ENCODE data around the gene PRXL2C. TPM values are rescaled to one million over a fixed set of nuclear protein-coding genes. Genes with fewer than 3 reads are reported as not detected.

Gene PRXL2C
- total RNA-seq, 4 donors from 2014 or later, result 16.7 to 25.6 (median 22.5) TPM

- TF ChIP-seq CTCF (IDR thresholded peaks at IDR 0.05), result no peak
- no peak for TF ChIP-seq POLR2A (IDR thresholded peaks at IDR 0.05)
- Histone ChIP-seq H3K27me3 (no peaks in the 10 kb centered on the region), H3K9me3 (no peaks in the 10 kb centered on the region), H3K4me1 (peaks cover 24 to 26% of the 10 kb centered on the region in 2 donors), H3K36me3 (no peaks in the 10 kb centered on the region), H3K4me3 (replicated peaks in 1 of 3) (no peak overlapping the region), H3K27ac (peak overlapping the region; percentile 48 to 73 (median 71))
- DNase-seq, result peak; percentile 57 to 64
- 16 to 30% methylated on average over 3 of the region's 3 CpGs for WGBS, 2 donors
- intact Hi-C loops (cut with DNase I), result no loop called here
Measured at GRCh38 chr9:96604004-96604319, 51.2 kb downstream of the PRXL2C start.

GRCh38 chr9:96603305-96604003, 51.7 kb downstream of the PRXL2C start:
- Histone ChIP-seq H3K9me3 (no peaks in the 10 kb centered on the region), H3K4me1 (peaks cover 24 to 26% of the 10 kb centered on the region in 2 donors), H3K27me3 (no peaks in the 10 kb centered on the region), H3K27ac (peak overlapping the region; percentile 48 to 73 (median 71)), H3K4me3 (replicated peaks in 1 of 3) (no peak overlapping the region), H3K36me3 (no peaks in the 10 kb centered on the region)
- intact Hi-C loops (cut with DNase I), result no loop called here
- no peak for DNase-seq
- TF ChIP-seq CTCF (IDR thresholded peaks at IDR 0.05), result no peak
- WGBS, 2 donors, result 69 to 76% methylated on average over 8 of the region's 8 CpGs

GRCh38 chr9:96599298-96599697, 55.8 kb downstream of the PRXL2C start:
- Histone ChIP-seq H3K4me1 (peaks cover 22 to 23% of the 10 kb centered on the region in 2 donors), H3K36me3 (no peaks in the 10 kb centered on the region), H3K27ac (no peak overlapping the region), H3K27me3 (no peaks in the 10 kb centered on the region), H3K9me3 (no peaks in the 10 kb centered on the region), H3K4me3 (replicated peaks in 1 of 3) (no peak overlapping the region)
- no peak for DNase-seq
- TF ChIP-seq CTCF (IDR thresholded peaks at IDR 0.05) (no peak), POLR2A (IDR thresholded peaks at IDR 0.05) (no peak)
- intact Hi-C loops (cut with DNase I), result no loop called here
- 94 to 95% methylated on average over 5 of the region's 5 CpGs for WGBS, 2 donors

GRCh38 chr9:96596601-96597111, 58.5 kb downstream of the PRXL2C start:
- WGBS, 2 donors, result 81 to 86% methylated on average over 5 of the region's 5 CpGs
- DNase-seq, result no peak
- Histone ChIP-seq H3K36me3 (no peaks in the 10 kb centered on the region), H3K9me3 (no peaks in the 10 kb centered on the region), H3K27ac (no peak overlapping the region), H3K4me3 (replicated peaks in 1 of 3) (no peak overlapping the region), H3K4me1 (no peaks in the 10 kb centered on the region), H3K27me3 (no peaks in the 10 kb centered on the region)
- intact Hi-C loops (cut with DNase I), result no loop called here
- no peak for TF ChIP-seq POLR2A (IDR thresholded peaks at IDR 0.05)
- no peak for TF ChIP-seq CTCF (IDR thresholded peaks at IDR 0.05)

Other genes with a start within 250 kb of the PRXL2C start
- gene ZNF367, start 236.9 kb downstream of the PRXL2C start, total RNA-seq, result 1 to 10 TPM; 1.2 to 1.8 (median 1.7) TPM
- 10 to 100 TPM; 18.4 to 24.1 (median 20.8) TPM for gene HABP4, start 205.1 kb downstream of the PRXL2C start, total RNA-seq
- gene CDC14B, start 35.5 kb downstream of the PRXL2C start, total RNA-seq, result 10 to 100 TPM; 39.7 to 87.4 (median 56.3) TPM
- gene ZNF510, start 122.8 kb upstream of the PRXL2C start, total RNA-seq, result 10 to 100 TPM; 16.8 to 21.6 (median 19.2) TPM
- 10 to 100 TPM; 14.3 to 32.1 (median 19.6) TPM for gene ZNF782, start 199.2 kb upstream of the PRXL2C start, total RNA-seq